Amygdala (tissue), 56 donors: ENCODE results near the gene EDN1.

Experiments used
- DNase-seq, 56 donors: peaks; one replicate each; lab custom pipeline; 2025; lab: John Stamatoyannopoulos, UW

Gene EDN1

DNA sequence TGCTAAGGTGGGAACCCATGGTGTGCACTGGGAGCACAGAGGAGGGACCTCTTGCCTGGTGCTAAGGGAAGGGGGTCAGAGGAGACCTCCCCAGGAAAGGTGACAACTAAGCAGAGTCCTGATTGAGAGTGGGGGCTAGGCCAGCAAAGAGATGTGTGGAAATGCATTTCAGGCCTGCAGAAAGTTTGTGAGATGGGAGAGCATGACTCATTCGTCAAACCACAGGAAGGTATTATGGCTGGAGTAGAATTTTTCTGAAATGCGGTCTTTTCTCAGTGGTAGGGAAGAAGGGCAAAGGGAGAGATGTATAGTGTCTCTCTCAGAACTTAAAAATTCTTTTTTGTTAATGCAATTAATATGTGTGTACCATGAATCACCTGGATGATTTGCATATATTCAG is 23.6 kb upstream of the EDN1 start:
- DNase-seq: no peak

DNA sequence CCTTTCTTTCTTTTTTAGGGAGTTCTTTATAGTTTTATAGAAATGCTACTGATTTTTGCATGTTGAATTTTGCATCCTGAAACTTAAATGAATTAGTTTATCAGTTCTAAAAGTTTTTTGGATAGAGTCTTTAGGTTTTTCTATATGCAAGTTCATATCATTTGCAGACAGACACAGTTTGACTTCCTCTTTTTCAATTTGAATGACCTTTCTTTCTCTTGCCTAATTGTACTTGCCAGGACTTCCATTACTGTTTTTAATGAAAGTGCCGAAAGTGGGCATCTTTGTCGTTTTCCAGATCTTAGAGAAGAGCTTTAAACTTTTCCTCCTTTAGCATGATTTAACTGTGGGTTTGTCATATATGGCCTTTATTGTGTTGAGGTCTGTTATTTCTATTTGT is 21.1 kb upstream of the EDN1 start:
- no peak for DNase-seq

GRCh38 chr6:12270551-12271230 is 19.5 kb upstream of the EDN1 start:
- no peak for DNase-seq

DNA sequence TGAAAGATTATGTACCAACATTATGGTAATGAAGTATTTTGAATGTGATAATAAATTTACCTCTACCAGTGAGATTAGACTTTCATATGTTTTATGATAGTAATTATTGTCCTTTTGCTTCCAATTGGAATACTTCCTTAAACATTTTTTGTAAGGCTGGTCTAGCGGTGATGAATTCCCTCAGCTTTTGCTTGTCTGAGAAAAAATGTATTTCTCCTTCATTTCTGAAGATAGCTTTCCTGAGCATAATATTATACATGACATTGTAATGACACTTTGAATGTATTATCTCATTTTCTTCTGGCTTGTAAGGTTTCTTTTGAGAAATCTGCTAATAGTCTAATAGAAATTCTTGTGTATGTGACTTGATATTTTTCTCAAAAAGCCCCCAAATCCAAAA is 18.6 kb upstream of the EDN1 start:
- no peak for DNase-seq

DNA sequence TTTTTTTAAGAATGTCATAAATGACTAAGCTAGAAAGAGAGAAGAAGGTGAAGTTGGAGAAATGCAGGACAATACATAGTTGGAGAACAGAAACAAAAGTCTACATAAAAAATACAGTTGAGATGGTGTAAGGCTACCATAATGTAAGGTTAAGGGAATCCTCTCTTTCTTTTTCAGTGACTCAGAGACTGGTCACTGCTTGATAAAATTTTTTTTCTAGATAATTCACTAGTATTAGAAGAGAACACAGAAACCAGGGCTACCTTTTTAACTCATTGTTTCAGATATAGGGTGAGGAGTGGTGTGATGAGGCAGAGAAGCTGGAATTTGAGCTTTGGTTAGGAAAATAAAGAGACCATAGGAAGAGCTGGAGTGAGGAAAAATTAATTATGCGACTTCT is 18.2 kb upstream of the EDN1 start:
- DNase-seq: no peak

DNA sequence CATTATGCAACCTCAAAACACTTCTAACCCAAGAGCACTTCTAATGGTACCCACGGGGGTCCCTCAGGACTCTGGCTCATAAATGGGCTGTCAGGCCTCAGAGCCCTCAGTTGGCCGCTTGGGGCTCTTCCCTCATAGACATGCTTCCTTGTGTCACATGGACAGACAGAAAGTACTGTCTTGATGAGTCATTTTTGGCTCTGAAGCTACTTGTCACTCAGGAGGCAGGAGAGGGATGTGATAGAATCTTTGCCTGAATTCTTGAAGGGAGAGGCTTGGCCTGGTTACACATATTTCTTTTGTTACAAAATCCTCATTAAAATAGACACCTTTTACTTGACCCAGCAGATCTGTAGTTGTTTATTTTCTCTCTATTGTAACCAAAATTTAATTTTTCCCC is 15.1 kb upstream of the EDN1 start:
- no peak for DNase-seq

GRCh38 chr6:12276930-12277315 is 13.2 kb upstream of the EDN1 start:
- DNase-seq: no peak

DNA sequence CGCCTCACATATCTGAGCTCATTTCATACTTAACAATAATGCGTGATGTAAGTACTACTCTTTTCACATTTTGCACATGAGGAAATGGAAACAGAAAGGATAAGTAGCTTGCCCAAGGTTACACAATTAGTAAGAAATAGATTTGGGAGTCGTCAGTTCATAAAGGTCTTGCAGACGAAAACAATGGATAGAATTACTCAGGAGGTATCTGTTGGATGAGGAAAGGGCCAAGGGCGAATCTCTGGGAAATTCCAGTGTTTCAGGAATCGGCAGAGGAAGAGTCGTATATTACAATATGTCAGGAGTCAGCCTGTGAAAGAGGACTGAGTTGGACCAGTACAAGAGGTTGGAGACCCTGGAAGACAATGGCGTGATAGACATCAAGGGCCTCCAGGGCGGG is 12.8 kb upstream of the EDN1 start:
- no peak for DNase-seq

DNA sequence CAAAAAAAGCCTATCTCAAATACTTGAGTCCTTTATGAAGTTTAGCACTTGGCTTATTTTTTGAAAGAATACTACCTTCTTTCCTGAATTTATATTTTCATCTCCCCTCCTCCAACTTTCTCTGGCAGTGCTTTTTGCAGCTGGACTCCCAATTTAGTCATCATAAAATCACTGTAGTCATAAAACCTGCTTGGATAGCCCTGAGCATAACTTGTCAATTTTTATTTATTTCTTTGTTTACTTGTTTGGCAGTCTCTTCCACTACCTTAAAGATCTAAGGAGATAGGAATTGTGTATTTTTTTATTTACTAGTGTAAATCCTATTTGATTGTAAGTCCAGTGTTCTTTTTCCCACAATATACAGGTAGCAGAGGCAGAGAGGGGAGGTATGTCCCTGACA is 11.2 kb upstream of the EDN1 start:
- no peak for DNase-seq

DNA sequence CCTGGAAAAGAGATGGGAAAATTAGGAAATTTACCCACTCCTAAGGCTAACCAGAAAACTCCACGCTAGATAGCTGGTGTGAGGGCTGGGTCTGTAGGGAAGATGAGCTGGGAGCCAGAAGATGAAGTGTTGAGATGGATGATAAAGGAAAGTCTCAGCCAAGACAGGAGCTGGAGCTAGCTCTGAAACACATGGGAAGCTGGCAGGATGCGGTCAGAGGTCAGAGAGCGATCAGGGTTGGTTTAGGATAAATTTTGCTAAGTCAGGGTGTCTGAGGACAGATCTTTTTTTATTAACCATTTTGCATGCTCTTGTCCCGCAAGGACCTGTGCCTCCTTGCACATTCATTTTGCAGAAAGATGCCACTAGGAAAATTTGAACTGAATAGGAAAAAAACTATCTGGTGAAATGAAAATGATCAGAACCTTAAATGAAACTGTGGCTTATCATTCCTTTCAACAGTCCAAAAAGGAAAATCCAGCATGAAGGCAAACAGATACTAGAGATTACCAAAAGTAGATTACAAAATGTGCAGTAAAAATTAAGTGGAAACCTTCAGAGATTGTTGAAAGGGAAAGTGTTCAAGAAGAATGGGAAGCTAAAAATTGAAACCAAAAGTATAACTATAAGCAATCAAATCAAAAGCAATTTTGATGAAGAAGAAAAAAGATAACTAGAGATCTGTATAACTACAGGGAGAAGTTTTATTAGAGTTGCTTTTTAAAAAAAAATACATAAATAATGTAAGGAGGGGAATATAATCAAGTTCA is 10.7 kb upstream of the EDN1 start:
- no peak for DNase-seq

GRCh38 chr6:12280458-12280857 is 9.7 kb upstream of the EDN1 start:
- no peak for DNase-seq

GRCh38 chr6:12280902-12281301 is 9.3 kb upstream of the EDN1 start:
- no peak for DNase-seq

- DNase-seq: no peak
These were observed 6.3 kb upstream of the EDN1 start for GRCh38 chr6:12283904-12284303.

DNA sequence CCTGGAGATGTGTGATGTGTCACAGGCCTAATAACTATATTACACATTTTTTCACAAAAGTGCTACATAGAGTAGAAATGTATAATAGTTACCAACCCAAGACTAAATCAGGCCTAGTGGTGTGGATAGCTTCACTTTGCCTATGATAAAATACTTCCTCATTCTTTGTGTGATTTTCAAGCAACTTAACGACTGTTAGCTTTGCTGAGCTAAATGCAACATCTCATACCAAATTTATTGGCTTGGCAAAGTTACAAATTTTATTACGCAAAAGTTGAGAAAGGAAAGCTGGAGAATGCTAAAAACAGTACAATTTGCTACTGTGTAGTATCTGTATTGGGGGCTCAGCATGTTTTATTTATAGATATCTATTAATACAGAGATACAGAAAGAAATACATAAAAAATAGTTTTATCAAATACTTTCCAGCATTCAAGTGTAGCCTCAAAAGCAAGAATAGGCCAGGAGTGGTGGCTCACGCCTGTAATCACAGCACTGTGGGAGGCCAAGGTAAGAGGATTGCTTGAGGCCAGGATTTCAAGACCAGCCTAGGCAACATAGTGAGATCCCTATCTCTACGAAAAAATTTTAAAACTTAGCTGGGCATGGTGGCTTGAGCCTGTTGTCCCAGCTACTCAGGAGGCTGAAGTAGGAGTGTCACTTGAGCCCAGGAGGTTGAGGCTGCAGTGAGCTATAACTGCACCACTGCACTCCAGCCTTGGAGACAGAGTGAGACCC is 3.6 kb upstream of the EDN1 start:
- no peak for DNase-seq

- no peak for DNase-seq
These were observed 1.9 kb upstream of the EDN1 start for GRCh38 chr6:12288211-12288618.

DNA sequence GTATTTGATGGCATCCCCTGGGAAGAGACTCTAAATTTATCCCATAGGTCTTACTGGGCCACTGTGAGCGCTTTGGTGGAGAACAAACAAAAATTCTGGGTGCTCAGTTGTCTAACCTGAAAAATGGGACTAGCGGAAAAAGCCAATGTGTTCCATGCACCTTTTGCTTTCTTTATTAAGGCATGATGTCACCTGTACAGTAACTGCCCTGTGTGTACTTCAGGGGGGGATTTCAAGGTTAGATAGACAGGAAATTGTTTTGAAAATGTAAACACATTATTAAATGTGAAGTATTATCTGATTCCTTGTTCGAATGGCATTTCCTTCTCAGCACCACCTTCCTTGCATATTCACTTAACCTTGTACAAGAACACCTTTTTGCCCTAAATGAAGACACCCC is 1.2 kb upstream of the EDN1 start:
- no peak for DNase-seq

- peak in 3 of 56 donors; percentile 5 to 34 (median 24) for DNase-seq
These were observed 719 bp upstream of the EDN1 start for GRCh38 chr6:12289365-12289919.

DNA sequence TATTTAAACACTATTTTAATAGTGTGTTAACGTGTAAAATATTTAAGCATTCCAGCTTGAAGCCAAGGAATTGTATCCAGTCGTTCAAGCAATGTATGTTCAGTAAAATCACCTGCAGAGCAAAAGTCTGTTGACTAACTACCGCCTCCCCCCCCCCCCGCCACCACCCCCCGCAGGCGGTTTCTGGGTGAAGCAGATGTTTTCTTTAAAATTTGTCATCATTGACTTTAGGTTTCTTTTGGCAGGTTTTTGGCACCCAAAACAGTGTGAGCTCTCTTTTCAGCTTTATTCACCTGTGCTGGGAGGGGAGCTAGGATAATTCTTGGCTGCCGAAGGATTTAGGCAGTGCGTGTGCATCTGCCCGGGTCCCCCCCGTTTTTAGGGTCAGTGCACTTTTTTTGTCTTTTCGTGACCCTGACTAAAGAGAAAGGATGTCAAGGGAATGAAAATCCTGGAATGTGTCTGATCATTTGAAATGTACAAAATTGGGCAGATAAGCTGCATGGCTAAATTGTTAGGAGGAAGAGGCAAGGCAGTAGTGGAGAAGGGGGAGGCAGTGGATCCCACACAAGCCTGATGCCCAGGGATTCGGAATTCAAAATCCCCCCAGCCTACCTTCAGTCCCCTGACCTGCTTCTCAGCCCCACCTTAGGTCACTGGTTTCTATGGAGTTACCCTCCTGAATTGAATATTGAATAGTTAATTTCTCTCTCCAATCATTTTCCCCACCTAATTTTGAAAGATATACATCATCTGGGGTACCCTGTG is 1.1 kb downstream of the EDN1 start:
- DNase-seq: no peak

DNA sequence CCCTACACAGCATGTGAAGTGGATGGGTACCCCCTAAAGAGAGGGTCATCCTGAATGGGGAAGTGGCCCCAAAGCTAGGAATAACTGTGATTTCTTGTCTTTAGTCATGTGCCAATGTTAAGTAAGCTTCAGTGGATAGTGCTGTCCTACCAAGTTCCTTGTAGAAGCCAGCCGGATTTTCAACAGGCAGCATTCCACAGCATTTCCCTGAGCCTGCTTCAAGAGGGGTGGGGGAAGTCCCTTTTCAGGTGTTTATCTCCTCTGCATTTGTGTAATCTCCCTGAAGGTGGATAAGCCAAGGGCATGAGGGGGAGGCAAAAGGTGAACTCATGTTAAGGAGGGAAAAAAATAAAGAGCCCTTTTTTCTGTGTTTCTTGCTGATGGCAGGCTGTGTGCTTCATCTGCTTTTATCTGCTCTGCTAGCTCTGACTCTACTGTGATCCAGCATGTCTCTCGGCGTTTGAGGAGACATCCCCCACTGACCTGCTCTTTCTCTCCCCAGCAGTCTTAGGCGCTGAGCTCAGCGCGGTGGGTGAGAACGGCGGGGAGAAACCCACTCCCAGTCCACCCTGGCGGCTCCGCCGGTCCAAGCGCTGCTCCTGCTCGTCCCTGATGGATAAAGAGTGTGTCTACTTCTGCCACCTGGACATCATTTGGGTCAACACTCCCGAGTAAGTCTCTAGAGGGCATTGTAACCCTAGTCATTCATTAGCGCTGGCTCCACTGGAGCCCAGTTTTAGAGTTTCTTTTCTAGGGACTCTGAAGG is 1.9 kb downstream of the EDN1 start:
- no peak for DNase-seq
